Measurements from ENCODE around the gene OS9. TPM values are rescaled to one million over a fixed set of nuclear protein-coding genes. Genes with fewer than 3 reads are reported as not detected.
"Not testable (repeated sequence)": the region's sequence is repeated elsewhere in the genome, so short reads cannot be mapped to it uniquely, and the experiment has no call there.

Gene OS9
- total RNA-seq, 4 donors from 2014 or later, result 185 to 288 (median 224) TPM

- DNase-seq (ENCODE audit: low spot score in 2 of 2), result no peak
- H3K4me1 ChIP-seq, result no peaks in the 10 kb centered on the region
- no peak overlapping the region for H3K4me3 ChIP-seq
- no peaks in the 10 kb centered on the region for H3K9me3 ChIP-seq
- no peaks in the 10 kb centered on the region for H3K27me3 ChIP-seq
- TF ChIP-seq POLR2A (IDR thresholded peaks at IDR 0.05), result no peak
- no peak for TF ChIP-seq CTCF (IDR thresholded peaks at IDR 0.05)
- TF ChIP-seq EP300 (IDR thresholded peaks at IDR 0.05), result no peak
- no peak overlapping the region for H3K27ac ChIP-seq
- WGBS, 2 donors, result 60 to 66% methylated on average over 5 of the region's 5 CpGs
- H3K36me3 ChIP-seq, result peaks cover 0 to 81% (median 11%) of the 10 kb centered on the region in 3 donors
Observed at GRCh38 chr12:57713209-57713608, 19.3 kb downstream of the OS9 start.

GRCh38 chr12:57715036-57715748 is 21.3 kb downstream of the OS9 start:
- not testable (repeated sequence) for H3K4me1 ChIP-seq; H3K27me3 ChIP-seq; DNase-seq (ENCODE audit: low spot score in 2 of 2); H3K9me3 ChIP-seq; H3K4me3 ChIP-seq; H3K27ac ChIP-seq
- WGBS, 2 donors, result 90 to 96% methylated on average over 6 of the region's 6 CpGs
- H3K36me3 ChIP-seq, result peaks cover 0 to 87% (median 16%) of the 10 kb centered on the region in 3 donors

- Histone ChIP-seq H3K9me3 (no peaks in the 10 kb centered on the region), H3K4me3 (no peak overlapping the region), H3K27ac (no peak overlapping the region), H3K36me3 (peaks cover 0 to 93% (median 22%) of the 10 kb centered on the region in 3 donors), H3K4me1 (no peaks in the 10 kb centered on the region), H3K27me3 (no peaks in the 10 kb centered on the region)
- no peak for TF ChIP-seq POLR2A (IDR thresholded peaks at IDR 0.05)
- no peak for TF ChIP-seq CTCF (IDR thresholded peaks at IDR 0.05)
- TF ChIP-seq EP300 (IDR thresholded peaks at IDR 0.05), result no peak
- 89 to 90% methylated on average over 12 of the region's 12 CpGs for WGBS, 2 donors
- DNase-seq (ENCODE audit: low spot score in 2 of 2), result no peak
Observed at GRCh38 chr12:57715786-57716185, 21.9 kb downstream of the OS9 start.

- DNase-seq (ENCODE audit: low spot score in 2 of 2), result no peak
- peaks cover 0 to 97% (median 25%) of the 10 kb centered on the region in 3 donors for H3K36me3 ChIP-seq
- no peaks in the 10 kb centered on the region for H3K4me1 ChIP-seq
- H3K27me3 ChIP-seq, result no peaks in the 10 kb centered on the region
- H3K9me3 ChIP-seq, result no peaks in the 10 kb centered on the region
- H3K4me3 ChIP-seq, result no peak overlapping the region
- TF ChIP-seq POLR2A (IDR thresholded peaks at IDR 0.05) (no peak), EP300 (IDR thresholded peaks at IDR 0.05) (no peak), CTCF (IDR thresholded peaks at IDR 0.05) (no peak)
- H3K27ac ChIP-seq, result no peak overlapping the region
- 90 to 92% methylated on average over 4 of the region's 4 CpGs for WGBS, 2 donors
Observed at GRCh38 chr12:57716305-57716704, 22.4 kb downstream of the OS9 start.

- Histone ChIP-seq H3K36me3 (peaks cover 0 to 97% (median 25%) of the 10 kb centered on the region in 3 donors), H3K4me1 (no peaks in the 10 kb centered on the region), H3K27me3 (no peaks in the 10 kb centered on the region), H3K4me3 (no peak overlapping the region), H3K27ac (no peak overlapping the region), H3K9me3 (no peaks in the 10 kb centered on the region)
- 98 to 99% methylated on average over 5 of the region's 5 CpGs for WGBS, 2 donors
- TF ChIP-seq POLR2A (IDR thresholded peaks at IDR 0.05), result no peak
- TF ChIP-seq CTCF (IDR thresholded peaks at IDR 0.05), result no peak
- no peak for TF ChIP-seq EP300 (IDR thresholded peaks at IDR 0.05)
- DNase-seq (ENCODE audit: low spot score in 2 of 2), result no peak
Observed at GRCh38 chr12:57717131-57717530, 23.2 kb downstream of the OS9 start.
